ENCODE results near the gene LY86. TPM values are rescaled to one million over a fixed set of nuclear protein-coding genes. Genes with fewer than 3 reads are reported as not detected.

The LY86 gene
- total RNA-seq, 3 donors from 2014 or later (not counting 1 experiment from before 2014, with no cell fraction given): 2.0 to 5.1 (median 2.2) TPM

- ATAC-seq: peak; percentile 93 to 95 (median 93)
- Mint-ChIP-seq H3K4me3 (peak overlapping the region; percentile 70), H3K9me3 (no peaks in the 10 kb centered on the region), H3K36me3 (no peaks in the 10 kb centered on the region), H3K27me3 (ENCODE audit: low read depth in 2 of 2) (peaks cover 34 to 68% of the 10 kb centered on the region in 2 donors), H3K27ac (no peak overlapping the region), H3K4me1 (peaks cover 13 to 19% of the 10 kb centered on the region in 2 donors)
- DNase-seq: peak; percentile 72 to 92
- WGBS (ENCODE audit: insufficient coverage): 28% methylated on average over 14 of the region's 14 CpGs
- peak; percentile 85 for TF ChIP-seq CTCF (IDR thresholded peaks at IDR 0.05)
- H3K27ac ChIP-seq (ENCODE audit: low read length): no peak overlapping the region
- H3K36me3 ChIP-seq (ENCODE audit: control insufficient read depth, insufficient read depth, low read length): no peaks in the 10 kb centered on the region
- H3K4me3 ChIP-seq (ENCODE audit: low read length): peak overlapping the region; percentile 19
- intact Hi-C loops (cut with micrococcal nuclease): loop anchor here (1.0 to 2.0 kb wide), 3 partner anchors 490 to 1404 kb away; no protein-coding TSS in a partner anchor
- peaks cover 17% of the 10 kb centered on the region for H3K4me1 ChIP-seq (ENCODE audit: control insufficient read depth, insufficient read depth, low read length)
- H3K27me3 ChIP-seq (ENCODE audit: control insufficient read depth, insufficient read depth, low read length): peaks cover 25% of the 10 kb centered on the region
- H3K9me3 ChIP-seq (ENCODE audit: control insufficient read depth, insufficient read depth, low read length): no peaks in the 10 kb centered on the region
Observed at GRCh38 chr6:6547110-6547879, 41.2 kb upstream of the LY86 start.

GRCh38 chr6:6556161-6556737, 32.3 kb upstream of the LY86 start:
- no peak for TF ChIP-seq CTCF (IDR thresholded peaks at IDR 0.05)
- Histone ChIP-seq H3K27me3 (ENCODE audit: control insufficient read depth, insufficient read depth, low read length) (no peaks in the 10 kb centered on the region), H3K9me3 (ENCODE audit: control insufficient read depth, insufficient read depth, low read length) (no peaks in the 10 kb centered on the region), H3K4me1 (ENCODE audit: control insufficient read depth, insufficient read depth, low read length) (no peaks in the 10 kb centered on the region), H3K4me3 (ENCODE audit: low read length) (no peak overlapping the region), H3K27ac (ENCODE audit: low read length) (no peak overlapping the region), H3K36me3 (ENCODE audit: control insufficient read depth, insufficient read depth, low read length) (no peaks in the 10 kb centered on the region)
- no peak overlapping the region for H3K4me3 Mint-ChIP-seq
- ATAC-seq (no peak), DNase-seq (no peak)
- peaks cover 7 to 10% of the 10 kb centered on the region in 2 donors for H3K27me3 Mint-ChIP-seq (ENCODE audit: low read depth in 2 of 2)
- intact Hi-C loops (cut with micrococcal nuclease): no loop called here
- H3K4me1 Mint-ChIP-seq: peaks cover 0 to 10% of the 10 kb centered on the region in 2 donors
- WGBS (ENCODE audit: insufficient coverage): 79% methylated on average over 7 of the region's 7 CpGs
- no peaks in the 10 kb centered on the region for H3K9me3 Mint-ChIP-seq
- H3K27ac Mint-ChIP-seq: no peak overlapping the region
- H3K36me3 Mint-ChIP-seq: no peaks in the 10 kb centered on the region

- no peak overlapping the region for H3K27ac Mint-ChIP-seq
- no peaks in the 10 kb centered on the region for H3K36me3 ChIP-seq (ENCODE audit: control insufficient read depth, insufficient read depth, low read length)
- peaks cover 0 to 10% of the 10 kb centered on the region in 2 donors for H3K4me1 Mint-ChIP-seq
- no peaks in the 10 kb centered on the region for H3K4me1 ChIP-seq (ENCODE audit: control insufficient read depth, insufficient read depth, low read length)
- DNase-seq (peak in 1 of 2 donors; percentile 74), ATAC-seq (peak in 2 of 3 donors; percentile 44 to 66)
- intact Hi-C loops (cut with micrococcal nuclease): no loop called here
- no peak overlapping the region for H3K27ac ChIP-seq (ENCODE audit: low read length)
- H3K9me3 ChIP-seq (ENCODE audit: control insufficient read depth, insufficient read depth, low read length): no peaks in the 10 kb centered on the region
- no peaks in the 10 kb centered on the region for H3K9me3 Mint-ChIP-seq
- H3K4me3 ChIP-seq (ENCODE audit: low read length): no peak overlapping the region
- no peaks in the 10 kb centered on the region for H3K36me3 Mint-ChIP-seq
- no peak overlapping the region for H3K4me3 Mint-ChIP-seq
- 64% methylated on average over 9 of the region's 10 CpGs for WGBS (ENCODE audit: insufficient coverage)
- no peaks in the 10 kb centered on the region for H3K27me3 ChIP-seq (ENCODE audit: control insufficient read depth, insufficient read depth, low read length)
- peak; percentile 69 for TF ChIP-seq CTCF (IDR thresholded peaks at IDR 0.05)
- peaks cover 12 to 14% of the 10 kb centered on the region in 2 donors for H3K27me3 Mint-ChIP-seq (ENCODE audit: low read depth in 2 of 2)
Observed at GRCh38 chr6:6556738-6557503, 31.6 kb upstream of the LY86 start.

All from natural killer cell (primary cell).